HG03439 (cell line): Measurements from ENCODE around the gene PMPCA.

Experiments used
- ATAC-seq: cut with Tn5 transposase; IDR thresholded peaks from one replicate; pipeline ENCODE4 v1.9.1; 2021; ENCODE audit warnings: mild to moderate bottlenecking, moderate library complexity; ENCODE audit not compliant: unreplicated experiment

Gene PMPCA

GRCh38 chr9:136451221-136451877, 40.9 kb downstream of the PMPCA start:
- ATAC-seq = no peak

- no peak for ATAC-seq
Observed at GRCh38 chr9:136453326-136453725, 42.9 kb downstream of the PMPCA start.

- no peak for ATAC-seq
Observed at GRCh38 chr9:136454026-136454796, 43.8 kb downstream of the PMPCA start.

GRCh38 chr9:136455043-136456002, 44.9 kb downstream of the PMPCA start:
- ATAC-seq = no peak

- no peak for ATAC-seq
Observed at GRCh38 chr9:136456258-136456657, 45.8 kb downstream of the PMPCA start.

GRCh38 chr9:136457326-136457725, 46.9 kb downstream of the PMPCA start:
- no peak for ATAC-seq

- no peak for ATAC-seq
Observed at GRCh38 chr9:136459425-136459824, 49.0 kb downstream of the PMPCA start.

- no peak for ATAC-seq
Observed at GRCh38 chr9:136460772-136461325, 50.4 kb downstream of the PMPCA start.

- no peak for ATAC-seq
Observed at GRCh38 chr9:136462664-136463063, 52.2 kb downstream of the PMPCA start.

- no peak for ATAC-seq
Observed at GRCh38 chr9:136463578-136463977, 53.1 kb downstream of the PMPCA start.

GRCh38 chr9:136464241-136464640, 53.8 kb downstream of the PMPCA start:
- no peak for ATAC-seq

- no peak for ATAC-seq
Observed at GRCh38 chr9:136465500-136466154, 55.2 kb downstream of the PMPCA start.

GRCh38 chr9:136466155-136466541, 55.7 kb downstream of the PMPCA start:
- ATAC-seq = no peak

GRCh38 chr9:136467766-136468165, 57.3 kb downstream of the PMPCA start:
- no peak for ATAC-seq

- ATAC-seq = no peak
Observed at GRCh38 chr9:136470356-136470755, 59.9 kb downstream of the PMPCA start.

GRCh38 chr9:136470792-136471469, 60.5 kb downstream of the PMPCA start:
- no peak for ATAC-seq

GRCh38 chr9:136471802-136472487, 61.5 kb downstream of the PMPCA start:
- ATAC-seq = no peak

- no peak for ATAC-seq
Observed at GRCh38 chr9:136472640-136473353, 62.3 kb downstream of the PMPCA start.

GRCh38 chr9:136473354-136473721, 62.9 kb downstream of the PMPCA start:
- no peak for ATAC-seq
